BE2C (cell line): Measurements from ENCODE around the gene PPP1CA.

Experiments used
- DNase-seq: peaks from one replicate; pipeline ENCODE4 v3.0.0-alpha.2; 2020
- H3K27me3 ChIP-seq: fragments of 250-450 bp; sonication (Bioruptor Pico); 2 replicates; pipeline ENCODE4 v1.5.1; 2020; ENCODE audit warnings: mild to moderate bottlenecking
- H3K36me3 ChIP-seq: fragments of 250-450 bp; sonication (Bioruptor Pico); 2 replicates; pipeline ENCODE4 v1.5.1; 2020; ENCODE audit warnings: mild to moderate bottlenecking
- H3K4me1 ChIP-seq: fragments of 250-450 bp; sonication (Bioruptor Pico); 2 replicates; pipeline ENCODE4 v1.5.1; 2020
- H3K4me3 ChIP-seq: 2 replicates; pipeline ENCODE4 v1.5.1; 2011; ENCODE audit warnings: low read depth, low read length
- H3K9me3 ChIP-seq: fragments of 250-450 bp; sonication (Bioruptor Pico); 2 replicates; pipeline ENCODE4 v1.5.1; 2020
- TF ChIP-seq, protein P1 (sequence below): IDR thresholded peaks from 2 replicates; pipeline ENCODE4 v1.5.1; 2012; ENCODE audit warnings: mild to moderate bottlenecking, low read depth, low read length

Gene PPP1CA

DNA sequence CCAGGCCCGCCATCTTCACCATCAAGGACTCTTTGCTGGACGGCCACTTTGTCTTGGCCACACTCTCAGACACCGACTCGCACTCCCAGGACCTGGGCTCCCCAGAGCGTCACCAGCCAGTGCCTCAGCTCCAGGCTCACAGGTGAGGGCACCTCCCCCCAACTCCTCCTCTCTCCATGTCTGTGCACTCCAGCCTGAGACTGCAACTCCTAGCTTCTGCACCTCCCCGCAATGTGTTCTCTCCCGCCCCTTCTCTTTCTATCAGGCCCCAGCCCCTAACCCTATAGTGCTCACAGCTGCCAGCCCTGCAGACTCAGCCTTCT, 5.4 kb downstream of the PPP1CA start:
- Histone ChIP-seq H3K9me3 (no peaks in the 10 kb centered on the region), H3K27me3 (no peaks in the 10 kb centered on the region), H3K4me3 (no peak overlapping the region), H3K4me1 (peaks cover 12% of the 10 kb centered on the region), H3K36me3 (peaks cover 49% of the 10 kb centered on the region)
- DNase-seq, result no peak
- TF ChIP-seq, protein P1, sequence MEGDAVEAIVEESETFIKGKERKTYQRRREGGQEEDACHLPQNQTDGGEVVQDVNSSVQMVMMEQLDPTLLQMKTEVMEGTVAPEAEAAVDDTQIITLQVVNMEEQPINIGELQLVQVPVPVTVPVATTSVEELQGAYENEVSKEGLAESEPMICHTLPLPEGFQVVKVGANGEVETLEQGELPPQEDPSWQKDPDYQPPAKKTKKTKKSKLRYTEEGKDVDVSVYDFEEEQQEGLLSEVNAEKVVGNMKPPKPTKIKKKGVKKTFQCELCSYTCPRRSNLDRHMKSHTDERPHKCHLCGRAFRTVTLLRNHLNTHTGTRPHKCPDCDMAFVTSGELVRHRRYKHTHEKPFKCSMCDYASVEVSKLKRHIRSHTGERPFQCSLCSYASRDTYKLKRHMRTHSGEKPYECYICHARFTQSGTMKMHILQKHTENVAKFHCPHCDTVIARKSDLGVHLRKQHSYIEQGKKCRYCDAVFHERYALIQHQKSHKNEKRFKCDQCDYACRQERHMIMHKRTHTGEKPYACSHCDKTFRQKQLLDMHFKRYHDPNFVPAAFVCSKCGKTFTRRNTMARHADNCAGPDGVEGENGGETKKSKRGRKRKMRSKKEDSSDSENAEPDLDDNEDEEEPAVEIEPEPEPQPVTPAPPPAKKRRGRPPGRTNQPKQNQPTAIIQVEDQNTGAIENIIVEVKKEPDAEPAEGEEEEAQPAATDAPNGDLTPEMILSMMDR, result no peak

DNA sequence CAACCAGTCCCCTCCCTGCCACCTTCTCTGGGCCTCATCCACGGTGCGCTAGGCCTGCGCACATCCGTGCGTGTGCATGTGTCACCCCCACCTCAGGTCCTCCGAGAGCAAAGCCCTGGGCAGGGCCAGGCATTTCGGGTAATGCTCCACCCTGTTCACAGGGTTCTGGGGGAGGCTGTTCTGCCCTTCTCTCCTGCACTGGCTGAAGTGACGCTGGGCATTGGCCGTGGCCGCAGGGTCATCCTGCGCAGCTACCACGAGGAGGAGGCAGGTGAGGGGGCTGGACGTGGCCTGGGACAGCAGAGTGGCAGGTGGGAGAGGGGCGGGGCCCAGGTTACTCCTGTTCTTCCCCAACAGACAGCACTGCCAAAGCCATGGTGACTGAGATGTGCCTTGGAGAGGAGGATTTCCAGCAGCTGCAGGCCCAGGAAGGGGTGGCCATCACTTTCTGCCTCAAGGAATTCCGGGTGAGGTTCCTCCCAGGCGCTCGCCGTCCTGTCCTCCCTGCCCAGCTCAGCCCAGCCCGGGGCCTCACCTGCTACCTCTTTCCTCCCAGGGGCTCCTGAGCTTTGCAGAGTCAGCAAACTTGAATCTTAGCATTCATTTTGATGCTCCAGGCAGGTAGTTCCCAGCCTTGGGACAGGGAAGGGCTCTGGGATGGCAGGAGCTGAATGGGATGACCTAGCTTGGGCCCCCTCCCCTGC, 6.0 kb downstream of the PPP1CA start:
- no peaks in the 10 kb centered on the region for H3K9me3 ChIP-seq
- H3K36me3 ChIP-seq, result peaks cover 49% of the 10 kb centered on the region
- H3K27me3 ChIP-seq, result no peaks in the 10 kb centered on the region
- no peak overlapping the region for H3K4me3 ChIP-seq
- H3K4me1 ChIP-seq, result peaks cover 12% of the 10 kb centered on the region
- no peak for DNase-seq
- TF ChIP-seq, protein P1, result no peak

DNA sequence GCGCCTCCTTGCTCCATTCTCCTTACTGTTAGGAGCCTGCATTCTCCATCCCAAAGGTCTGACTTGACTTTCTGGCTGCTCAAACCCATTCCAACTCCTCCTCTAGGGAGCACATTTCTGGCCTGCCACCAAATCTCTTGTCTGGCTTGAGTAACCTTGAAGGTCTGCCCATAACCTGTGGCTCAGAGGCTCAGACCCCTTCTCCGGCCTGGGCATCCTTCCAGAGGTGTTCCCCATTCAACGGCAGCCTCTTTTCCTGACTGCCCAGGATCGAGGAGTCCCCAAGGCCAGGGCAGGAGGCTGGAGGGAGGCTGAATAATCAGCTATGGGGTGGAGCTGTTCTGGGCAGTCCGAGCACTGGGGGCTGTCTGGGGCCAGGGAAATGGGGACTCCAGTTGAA, 7.7 kb downstream of the PPP1CA start:
- peaks cover 39% of the 10 kb centered on the region for H3K36me3 ChIP-seq
- DNase-seq, result no peak
- peaks cover 6% of the 10 kb centered on the region for H3K4me1 ChIP-seq
- no peak overlapping the region for H3K4me3 ChIP-seq
- H3K27me3 ChIP-seq, result no peaks in the 10 kb centered on the region
- TF ChIP-seq, protein P1, result no peak
- H3K9me3 ChIP-seq, result no peaks in the 10 kb centered on the region

DNA sequence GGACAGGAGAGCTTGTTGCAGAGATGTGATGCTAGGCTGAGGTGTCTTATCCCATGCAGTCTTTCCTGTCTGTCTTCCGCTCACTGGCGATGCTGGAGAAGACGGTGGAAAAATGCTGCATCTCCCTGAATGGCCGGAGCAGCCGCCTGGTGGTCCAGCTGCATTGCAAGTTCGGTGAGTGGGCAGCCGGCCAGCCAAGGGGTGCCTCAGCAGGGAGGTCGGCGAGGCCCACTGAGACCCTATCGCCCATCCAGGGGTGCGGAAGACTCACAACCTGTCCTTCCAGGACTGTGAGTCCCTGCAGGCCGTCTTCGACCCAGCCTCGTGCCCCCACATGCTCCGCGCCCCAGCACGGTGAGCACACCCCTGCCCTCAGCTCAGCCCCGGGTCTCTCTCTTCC, 8.2 kb downstream of the PPP1CA start:
- peaks cover 6% of the 10 kb centered on the region for H3K4me1 ChIP-seq
- no peaks in the 10 kb centered on the region for H3K9me3 ChIP-seq
- H3K27me3 ChIP-seq, result no peaks in the 10 kb centered on the region
- no peak for DNase-seq
- no peak overlapping the region for H3K4me3 ChIP-seq
- peaks cover 34% of the 10 kb centered on the region for H3K36me3 ChIP-seq
- TF ChIP-seq, protein P1, result no peak

DNA sequence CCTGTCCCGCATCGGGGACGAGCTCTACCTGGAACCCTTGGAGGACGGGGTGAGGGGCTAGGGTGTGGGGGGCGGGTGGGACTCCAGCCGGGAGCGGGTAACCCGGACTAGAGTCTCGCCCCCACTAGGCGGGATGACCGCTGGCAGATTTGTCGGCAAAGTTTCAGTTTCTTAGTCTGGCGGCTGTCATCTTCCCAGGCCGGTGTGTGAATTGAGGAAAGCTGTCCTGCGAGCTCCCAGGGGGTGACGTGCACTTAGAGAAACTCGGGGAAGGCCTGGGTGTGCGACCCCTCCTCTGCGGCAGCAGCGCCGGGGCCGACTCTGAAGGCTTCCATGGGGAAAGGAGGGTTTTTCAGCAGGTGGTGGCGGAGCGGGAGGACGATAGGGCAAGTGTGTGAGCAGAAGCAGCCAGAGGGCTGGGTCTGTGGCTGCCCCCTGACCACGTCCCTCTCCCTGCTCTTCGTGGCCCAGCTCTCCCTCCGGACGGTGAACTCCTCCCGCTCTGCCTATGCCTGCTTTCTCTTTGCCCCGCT, 9.4 kb downstream of the PPP1CA start:
- TF ChIP-seq, protein P1, result no peak
- Histone ChIP-seq H3K27me3 (no peaks in the 10 kb centered on the region), H3K4me3 (peak overlapping the region; percentile 85), H3K36me3 (peaks cover 22% of the 10 kb centered on the region), H3K9me3 (no peaks in the 10 kb centered on the region), H3K4me1 (no peaks in the 10 kb centered on the region)
- DNase-seq, result no peak

DNA sequence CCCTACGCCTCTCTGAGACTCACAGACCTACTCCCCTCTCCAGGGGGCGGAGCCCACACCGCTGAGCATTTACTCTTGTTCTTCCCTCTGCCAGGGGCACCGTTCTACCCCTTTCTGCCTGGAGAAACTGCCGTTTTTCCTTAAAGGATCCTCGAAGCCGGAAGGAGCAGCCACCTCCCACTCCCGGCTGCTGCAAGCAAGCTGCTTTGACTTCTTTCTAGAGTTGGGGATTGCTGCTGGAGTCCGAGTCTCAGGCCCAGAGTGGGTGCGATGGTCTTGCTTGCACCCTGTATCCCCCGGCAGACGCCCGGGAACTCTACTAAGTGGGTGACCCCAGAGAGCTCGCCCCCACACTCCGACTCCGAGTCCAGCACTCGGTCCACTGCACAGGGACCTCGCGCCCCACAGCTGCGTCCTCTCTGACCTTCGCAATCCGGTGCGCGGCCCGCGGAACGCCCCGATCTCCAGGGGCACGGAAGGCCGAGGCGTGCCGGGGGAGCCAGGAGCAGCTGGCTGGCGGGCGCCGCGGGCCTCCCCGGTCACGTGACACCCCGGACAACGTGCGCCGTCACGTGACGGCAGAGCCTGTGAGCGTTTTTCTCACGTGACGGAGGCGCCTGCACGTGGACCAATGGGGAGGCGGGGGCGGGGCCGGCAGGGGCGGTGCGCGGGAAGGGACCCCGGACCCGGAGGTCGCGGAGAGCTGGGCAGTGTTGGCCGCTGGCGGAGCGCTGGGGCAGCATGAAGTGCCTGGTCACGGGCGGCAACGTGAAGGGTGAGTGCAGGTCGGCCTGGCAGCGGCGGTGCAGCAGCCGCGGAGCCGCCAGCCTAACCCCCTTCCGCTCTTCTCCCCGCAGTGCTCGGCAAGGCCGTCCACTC, 10.1 kb downstream of the PPP1CA start, which contains the start of gene RAD9A:
Gene RAD9A, plus strand, starts transcription at position 683 of the 879 bp plus-strand sequence. Its CDS starts 59 bp downstream, at position 742.
- DNase-seq, result peak; percentile 98
- Histone ChIP-seq H3K4me1 (no peaks in the 10 kb centered on the region), H3K9me3 (no peaks in the 10 kb centered on the region), H3K27me3 (no peaks in the 10 kb centered on the region), H3K4me3 (peak within 1 kb of the TSS; percentile 85), H3K36me3 (peaks cover 22% of the 10 kb centered on the region; the same call in 1 of the 2 replicates)
- TF ChIP-seq, protein P1, result no peak
